NCI-H446 treated with DMSO at 0.1 percent for 48 hours (cell line): ENCODE results near the gene FKBP9.
"Not testable (repeated sequence)": the region's sequence is repeated elsewhere in the genome, so short reads cannot be mapped to it uniquely, and the experiment has no call there.

Experiments
- DNase-seq: peaks from one replicate; lab custom pipeline; 2025; lab: John Stamatoyannopoulos, UW

FKBP9 gene

DNA sequence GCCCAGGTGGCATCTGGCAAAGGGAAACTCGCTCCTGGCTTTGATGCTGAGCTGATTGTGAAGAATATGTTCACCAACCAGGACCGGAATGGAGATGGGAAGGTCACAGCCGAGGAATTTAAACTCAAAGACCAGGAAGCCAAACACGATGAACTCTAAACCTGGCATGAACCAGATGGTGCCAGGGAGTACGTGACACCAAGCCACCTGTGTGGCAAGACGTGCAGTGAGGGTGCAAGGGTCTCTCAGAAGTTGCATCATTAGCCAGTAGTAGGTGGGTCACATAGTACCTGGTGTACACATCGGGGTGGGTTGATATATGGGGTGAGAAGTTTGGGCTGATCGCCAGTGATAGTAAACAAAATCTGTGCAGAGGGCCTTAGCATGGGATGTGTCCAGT, 48.0 kb downstream of the FKBP9 start:
- DNase-seq: not testable (repeated sequence)

DNA sequence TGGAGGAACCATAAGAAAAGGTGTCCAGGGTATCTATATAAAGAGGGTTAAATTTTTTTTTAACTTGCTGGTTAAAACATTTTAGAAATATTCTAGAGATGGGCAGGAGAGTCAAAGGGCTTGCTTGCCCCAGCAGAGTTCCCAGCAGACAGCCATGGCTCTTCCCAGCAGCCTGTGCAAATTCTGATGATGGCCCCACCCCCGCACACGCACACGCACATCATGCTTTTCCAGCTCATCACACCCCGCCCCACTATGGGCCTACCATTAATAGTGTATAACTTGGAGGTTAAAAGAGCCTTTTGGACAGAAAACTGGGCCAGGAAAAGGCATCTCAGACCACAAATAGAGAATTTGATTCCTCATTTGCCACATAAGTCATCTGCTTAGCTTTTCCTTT, 48.5 kb downstream of the FKBP9 start:
- not testable (repeated sequence) for DNase-seq

GRCh38 chr7:33009734-33010133, 52.5 kb downstream of the FKBP9 start:
- no peak for DNase-seq

GRCh38 chr7:33012364-33012763, 55.1 kb downstream of the FKBP9 start:
- no peak for DNase-seq

- DNase-seq: no peak
Measured at GRCh38 chr7:33024189-33024757, 67.0 kb downstream of the FKBP9 start.

DNA sequence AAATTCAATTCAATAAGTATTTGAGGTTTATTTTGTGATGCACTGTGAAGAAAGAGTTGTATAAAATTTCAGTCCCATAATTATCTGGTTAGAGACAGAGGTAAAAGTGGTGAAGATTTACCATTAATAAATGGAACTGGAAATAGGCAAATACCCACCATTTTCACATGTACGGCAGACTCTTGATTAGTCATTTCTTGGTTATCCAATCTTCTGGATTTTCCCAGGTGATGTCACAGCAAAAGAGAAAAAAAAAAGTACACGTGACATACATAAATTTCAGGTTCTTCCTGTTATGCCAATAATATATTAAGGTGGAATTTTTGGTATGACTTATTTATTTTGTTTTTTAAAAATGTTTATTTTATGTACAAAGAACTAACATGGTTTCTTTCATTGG, 78.5 kb downstream of the FKBP9 start:
- no peak for DNase-seq

DNA sequence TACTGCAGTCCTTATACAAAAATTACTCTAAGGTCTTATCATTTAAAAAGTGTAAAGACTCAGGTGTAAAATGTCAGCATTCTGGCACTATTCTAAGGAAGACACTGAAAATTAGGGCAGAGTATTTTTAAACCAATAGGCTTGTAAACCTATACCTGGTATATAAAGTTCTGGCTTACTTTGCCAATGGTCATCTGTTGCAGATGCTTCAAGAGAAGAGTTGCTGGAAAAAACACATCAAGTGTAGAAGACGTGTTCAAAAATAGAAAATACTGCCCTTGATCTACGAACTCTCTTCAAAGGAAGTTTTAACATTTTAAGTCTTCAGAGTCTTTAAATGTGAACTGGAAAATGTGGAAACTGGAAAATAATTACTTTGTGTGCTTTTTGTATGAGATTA, 81.4 kb downstream of the FKBP9 start:
- no peak for DNase-seq

- no peak for DNase-seq
Measured at GRCh38 chr7:33039257-33039902, 82.1 kb downstream of the FKBP9 start.

DNA sequence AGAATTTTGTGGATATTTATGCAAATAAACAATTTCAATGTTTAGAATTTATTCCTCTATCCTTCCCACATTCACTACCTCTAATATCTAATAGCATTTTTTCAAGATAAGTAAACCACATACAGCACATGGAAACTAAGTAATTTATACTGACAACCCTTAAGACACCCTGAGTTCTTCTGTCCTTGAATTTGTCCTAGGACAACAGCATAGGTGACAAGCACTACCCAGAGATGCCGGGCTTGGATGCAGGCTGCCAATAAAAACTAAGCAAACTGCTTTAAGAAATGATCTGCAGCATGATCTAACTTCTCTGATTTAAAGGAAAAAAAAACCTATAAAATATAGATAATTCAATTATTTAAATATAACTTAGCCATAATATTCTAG, 82.7 kb downstream of the FKBP9 start:
- DNase-seq: no peak

GRCh38 chr7:33040803-33041516, 83.7 kb downstream of the FKBP9 start:
- no peak for DNase-seq

GRCh38 chr7:33041631-33042428, 84.6 kb downstream of the FKBP9 start:
- DNase-seq: no peak

DNA sequence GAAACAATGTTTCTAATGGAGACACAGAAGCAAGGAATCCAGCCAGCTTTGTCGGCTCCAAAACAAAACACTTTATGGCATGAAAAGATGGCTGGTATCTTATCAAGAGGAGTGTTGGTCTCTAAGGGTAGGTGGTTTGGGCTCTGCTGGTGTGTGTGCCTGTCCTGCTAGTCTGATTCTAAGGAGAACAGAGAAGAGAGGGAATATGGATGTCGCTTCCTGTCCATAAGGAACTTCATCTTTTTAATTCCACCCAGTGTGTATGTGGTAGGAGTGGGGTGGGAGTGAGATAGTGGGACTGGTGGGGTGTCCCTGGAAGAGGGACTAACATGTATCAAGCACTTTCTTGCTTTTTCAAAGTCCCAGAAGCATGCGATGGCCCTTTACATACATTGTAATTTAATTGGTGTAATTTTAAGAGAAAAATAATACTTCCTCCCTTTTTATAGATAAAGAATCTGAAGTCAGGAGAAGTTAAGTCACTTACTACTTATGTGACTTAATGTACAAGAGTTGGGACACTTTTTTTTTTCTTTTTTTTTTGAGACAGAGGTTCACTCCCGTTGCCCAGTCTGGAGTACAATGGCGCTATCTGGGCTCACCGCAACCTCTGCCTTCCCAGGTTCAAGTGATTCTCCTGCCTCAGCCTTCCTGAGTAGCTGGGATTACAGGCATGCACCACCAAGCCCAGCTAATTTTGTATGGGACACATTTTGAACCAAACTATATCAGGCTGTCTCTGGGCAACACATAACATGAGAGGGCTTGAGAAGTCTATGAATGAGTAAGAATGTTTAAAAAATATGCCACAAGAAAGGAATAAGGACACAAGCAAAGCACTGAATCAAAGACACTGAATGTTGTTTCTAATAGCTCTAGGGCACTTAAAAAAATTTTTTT, 86.5 kb downstream of the FKBP9 start:
- DNase-seq: no peak

DNA sequence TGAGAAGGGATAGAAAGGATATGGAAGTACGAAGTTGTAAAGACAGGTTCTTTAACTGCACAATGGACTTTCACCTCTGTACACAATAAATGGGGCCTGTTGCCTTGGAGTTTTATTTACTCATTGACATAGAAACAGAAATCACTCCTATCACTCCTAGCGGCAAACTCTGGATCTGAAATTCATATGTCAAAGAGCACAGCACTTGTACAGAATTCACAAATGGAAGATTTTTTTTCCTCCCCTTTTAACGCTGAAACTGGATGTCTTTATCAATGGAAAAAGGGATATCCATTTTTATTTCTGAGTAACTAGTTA, 87.1 kb downstream of the FKBP9 start:
- DNase-seq: no peak

- DNase-seq: no peak
Measured at GRCh38 chr7:33044986-33045385, 87.7 kb downstream of the FKBP9 start.

DNA sequence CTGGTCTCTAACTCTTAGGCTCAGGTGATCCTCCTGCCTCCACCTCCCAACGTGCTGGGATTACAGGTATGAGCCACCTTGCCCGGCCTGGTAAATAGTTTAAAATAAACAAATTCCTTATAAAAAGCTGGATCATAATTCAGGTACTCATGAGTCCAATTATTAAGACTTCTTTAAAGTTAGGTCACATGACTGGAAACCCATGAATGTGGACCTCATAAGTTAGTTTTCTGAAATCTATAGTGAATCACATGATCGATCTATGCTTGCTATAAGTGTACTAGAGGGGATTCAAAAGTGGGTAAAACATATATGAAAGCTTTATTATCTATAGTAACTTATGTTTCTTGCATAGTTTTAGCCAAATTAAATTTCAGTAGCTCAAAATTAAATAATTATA, 91.0 kb downstream of the FKBP9 start:
- DNase-seq: no peak

DNA sequence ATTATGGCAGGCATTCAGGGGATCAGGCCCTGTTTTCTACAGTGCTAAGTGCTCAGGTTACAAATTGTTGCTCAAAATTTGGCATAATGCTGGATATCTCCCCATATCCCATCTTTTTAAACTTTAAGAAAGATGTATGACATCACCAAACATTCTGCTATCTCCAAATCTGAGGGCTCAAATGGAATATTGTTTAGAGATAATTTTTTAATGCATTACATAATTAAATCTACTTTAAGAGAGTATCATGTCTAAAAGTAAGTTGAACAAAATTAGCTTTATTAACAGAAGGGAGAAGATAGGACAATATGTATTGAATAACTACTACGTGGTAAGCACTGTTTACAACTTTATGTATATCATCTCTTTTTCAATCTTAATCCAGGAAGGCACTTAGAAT, 91.5 kb downstream of the FKBP9 start:
- no peak for DNase-seq

- DNase-seq: peak; percentile 8
Measured at GRCh38 chr7:33050535-33051318, 93.5 kb downstream of the FKBP9 start.

- no peak for DNase-seq
Measured at GRCh38 chr7:33053721-33054120, 96.5 kb downstream of the FKBP9 start.

DNA sequence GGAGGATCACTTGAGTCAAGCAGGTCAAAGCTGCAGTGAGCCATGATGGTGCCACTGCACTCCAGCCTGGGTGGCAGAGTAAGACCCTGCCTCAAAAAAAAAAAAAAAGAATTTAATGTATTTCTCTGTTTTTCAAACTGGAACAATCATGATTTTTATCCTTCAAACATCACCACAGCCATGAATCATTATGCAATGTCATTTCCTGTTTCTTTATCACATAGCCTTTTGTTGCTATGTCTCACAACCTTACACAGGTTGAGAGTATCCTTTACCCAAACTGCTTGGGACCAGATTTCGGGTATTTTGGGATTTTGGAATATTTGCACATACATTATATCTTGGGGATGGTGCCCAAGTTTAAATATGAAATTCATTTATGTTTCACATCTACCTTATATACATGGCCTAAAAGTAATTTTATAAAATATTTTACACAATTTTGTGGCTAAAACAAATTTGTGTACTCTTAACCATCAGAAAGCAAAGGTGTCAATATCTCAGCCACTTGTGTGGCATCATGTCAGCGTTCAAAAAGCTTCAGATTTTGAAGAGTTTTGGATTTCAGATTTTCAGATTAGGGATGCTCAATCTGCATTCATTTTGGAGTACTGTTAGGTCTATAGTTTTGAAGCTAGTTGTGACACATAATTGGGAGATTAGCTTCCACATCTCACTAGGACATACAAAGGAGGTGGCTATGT, 97.2 kb downstream of the FKBP9 start:
- DNase-seq: no peak

DNA sequence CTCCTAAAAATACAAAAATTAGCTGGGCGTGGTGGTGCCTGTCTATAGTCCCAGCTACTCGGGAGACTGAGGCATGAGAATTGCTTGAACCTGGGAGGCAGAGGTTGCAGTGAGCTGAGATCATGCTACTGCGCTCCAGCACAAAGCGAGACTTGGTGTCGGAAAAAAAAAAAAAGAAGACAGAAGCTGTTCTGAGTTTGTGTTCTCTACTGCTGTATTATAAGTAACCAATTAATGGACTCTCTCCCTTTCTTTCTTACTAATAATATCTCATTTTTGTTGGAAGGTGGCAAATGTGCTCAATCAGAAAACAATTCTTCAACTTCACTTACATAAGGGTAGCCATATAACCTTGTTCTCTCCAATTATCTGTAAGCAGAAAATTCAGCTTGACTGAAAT, 97.9 kb downstream of the FKBP9 start:
- DNase-seq: no peak
